SU-DHL-6 (cell line): ENCODE results near the gene PON3.
A peak's percentile ranks its signal among the peaks of the same experiment; 100 is the strongest.

Experiments used
- H2AFZ ChIP-seq: fragments of 200-600 bp; sonication (generic); 2 replicates; pipeline ENCODE4 v1.6.1; 2014; ENCODE audit warnings: low read depth, mild to moderate bottlenecking, moderate library complexity, mixed read lengths, antibody characterized with exemption, low read length; ENCODE audit not compliant: severe bottlenecking
- H3F3A ChIP-seq: fragments of 200-600 bp; shearing (Covaris generic); 2 replicates; pipeline ENCODE4 v1.6.0; 2016; ENCODE audit warnings: antibody characterized with exemption, mild to moderate bottlenecking; ENCODE audit not compliant: insufficient read depth
- H3K27ac ChIP-seq: fragments of 200-600 bp; sonication (generic); 2 replicates; pipeline ENCODE4 v1.5.1; 2016; ENCODE audit warnings: low read depth, mild to moderate bottlenecking, low read length, moderate library complexity, mixed read lengths
- H3K27me3 ChIP-seq: fragments of 200-600 bp; sonication (generic), shearing (Covaris generic); 2 replicates; pipeline ENCODE4 v1.6.0; 2014; ENCODE audit warnings: mild to moderate bottlenecking, low read length
- H3K36me3 ChIP-seq: fragments of 200-600 bp; sonication (generic); 2 replicates; pipeline ENCODE4 v1.6.1; 2014; ENCODE audit warnings: mild to moderate bottlenecking, low read length, mixed read lengths
- H3K4me2 ChIP-seq: fragments of 300-600, 200-600 bp; shearing (Covaris generic), sonication (generic); 2 replicates; pipeline ENCODE4 v1.6.0; 2014; ENCODE audit warnings: low read length, low read depth, mild to moderate bottlenecking; ENCODE audit not compliant: poor library complexity, severe bottlenecking
- H3K4me3 ChIP-seq: fragments of 200-600 bp; sonication (generic); 2 replicates; pipeline ENCODE4 v1.5.1; 2014; ENCODE audit warnings: antibody characterized with exemption, low read length, mild to moderate bottlenecking, mixed read lengths; ENCODE audit not compliant: insufficient read depth, poor library complexity, severe bottlenecking
- H3K79me2 ChIP-seq: fragments of 200-600 bp; sonication (generic); 2 replicates; pipeline ENCODE4 v1.6.1; 2014; ENCODE audit warnings: mild to moderate bottlenecking, low read length, moderate library complexity; ENCODE audit not compliant: insufficient read depth
- H3K9ac ChIP-seq: fragments of 200-600 bp; sonication (generic); 2 replicates; pipeline ENCODE4 v1.7.0; 2014; ENCODE audit warnings: mild to moderate bottlenecking, low read length
- H3K9me2 ChIP-seq: fragments of 200-600 bp; sonication (generic); replicated peaks from 2 replicates; pipeline ENCODE4 v1.6.1; 2014; ENCODE audit warnings: low read length; ENCODE audit not compliant: insufficient read depth
- H3K9me3 ChIP-seq: fragments of 200-600 bp; sonication (generic); 2 replicates; pipeline ENCODE4 v1.6.1; 2014; ENCODE audit warnings: low read length, mixed read lengths; ENCODE audit not compliant: insufficient read depth
- H4K20me1 ChIP-seq: fragments of 200-600 bp; sonication (generic); 2 replicates; pipeline ENCODE4 v1.6.1; 2014; ENCODE audit warnings: low read depth, mild to moderate bottlenecking, antibody characterized with exemption, low read length, moderate library complexity, mixed read lengths
- CTCF ChIP-seq: fragments of 200-600 bp; sonication (generic); IDR thresholded peaks from one replicate; pipeline ENCODE4 v1.5.1; 2017; ENCODE audit warnings: antibody characterized with exemption, mild to moderate bottlenecking, low read length, moderate library complexity; ENCODE audit not compliant: insufficient read depth, poor library complexity, severe bottlenecking
- EZH2phosphoT487 ChIP-seq: fragments of 200-600 bp; sonication (generic), shearing (Covaris generic); conservative IDR thresholded peaks from 2 replicates; pipeline ENCODE4 v1.6.1; 2018; ENCODE audit warnings: mild to moderate bottlenecking, antibody characterized with exemption, low read length, moderate library complexity, mixed read lengths

PON3 gene

GRCh38 chr7:95440394-95441038, 44.3 kb upstream of the PON3 start:
- Histone ChIP-seq H3K27ac (no peak overlapping the region), H3K4me3 (no peak overlapping the region), H3K79me2 (no peaks in the 10 kb centered on the region), H3K9me2 (no peaks in the 10 kb centered on the region), H4K20me1 (no peaks in the 10 kb centered on the region), H3F3A (no peaks in the 10 kb centered on the region), H3K4me2 (no peak overlapping the region), H3K9me3 (no peaks in the 10 kb centered on the region), H3K9ac (no peak overlapping the region), H2AFZ (no peak overlapping the region), H3K27me3 (no peaks in the 10 kb centered on the region), H3K36me3 (no peaks in the 10 kb centered on the region)
- TF ChIP-seq EZH2phosphoT487 (no peak), CTCF (no peak)

GRCh38 chr7:95436407-95436806, 40.2 kb upstream of the PON3 start:
- H3K9me2 ChIP-seq: no peaks in the 10 kb centered on the region
- H3K4me3 ChIP-seq: no peak overlapping the region
- no peak for TF ChIP-seq CTCF
- no peak for TF ChIP-seq EZH2phosphoT487
- no peaks in the 10 kb centered on the region for H3K79me2 ChIP-seq
- no peaks in the 10 kb centered on the region for H3K9me3 ChIP-seq
- no peak overlapping the region for H3K27ac ChIP-seq
- H4K20me1 ChIP-seq: no peaks in the 10 kb centered on the region
- H3F3A ChIP-seq: no peaks in the 10 kb centered on the region
- no peaks in the 10 kb centered on the region for H3K36me3 ChIP-seq
- no peak overlapping the region for H2AFZ ChIP-seq
- no peak overlapping the region for H3K4me2 ChIP-seq
- no peak overlapping the region for H3K9ac ChIP-seq
- H3K27me3 ChIP-seq: no peaks in the 10 kb centered on the region

DNA sequence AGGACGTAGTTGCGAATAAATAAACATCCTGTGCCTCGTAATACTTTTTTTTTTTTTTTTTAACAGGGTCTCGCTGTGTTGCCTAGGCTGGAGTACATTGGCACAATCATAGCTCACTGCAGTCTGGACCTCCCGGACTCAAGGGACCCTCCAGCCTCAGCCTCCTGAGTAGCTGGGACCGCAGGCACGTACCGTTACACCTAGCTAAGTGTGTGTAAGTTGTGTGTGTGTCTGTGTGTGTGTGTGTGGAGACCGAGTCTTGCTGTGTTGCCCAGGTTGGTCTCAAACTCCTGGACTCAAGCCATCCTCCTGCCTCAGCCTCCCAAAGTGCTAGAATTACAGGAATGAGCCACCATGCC, 39.2 kb upstream of the PON3 start:
- TF ChIP-seq EZH2phosphoT487: no peak
- no peak for TF ChIP-seq CTCF
- Histone ChIP-seq H3K79me2 (no peaks in the 10 kb centered on the region), H4K20me1 (no peaks in the 10 kb centered on the region)

More for the DNA sequence above, 39.2 kb upstream of the PON3 start:
- no peaks in the 10 kb centered on the region for H3K36me3 ChIP-seq
- H2AFZ ChIP-seq: peak overlapping the region; percentile 33
- H3F3A ChIP-seq: no peaks in the 10 kb centered on the region
- no peak overlapping the region for H3K27ac ChIP-seq
- peak overlapping the region; percentile 35 for H3K4me2 ChIP-seq
- H3K4me3 ChIP-seq: peak overlapping the region; percentile 23
- H3K9me2 ChIP-seq: no peaks in the 10 kb centered on the region
- H3K27me3 ChIP-seq: no peaks in the 10 kb centered on the region
- H3K9ac ChIP-seq: no peak overlapping the region
- no peaks in the 10 kb centered on the region for H3K9me3 ChIP-seq
